ENCODE data around the gene CELF2. TPM values are rescaled to one million over a fixed set of nuclear protein-coding genes. Genes with fewer than 3 reads are reported as not detected.

CELF2 gene
- total RNA-seq, 1 donor: 21.9 TPM

GRCh38 chr10:11311027-11311426 is 293.4 kb downstream of the CELF2 start:
- H3K4me3 ChIP-seq (ENCODE audit: low read depth, low read length): no peak overlapping the region
- no peak for DNase-seq (ENCODE audit: low read depth)
- no peak for TF ChIP-seq CTCF (IDR thresholded peaks at IDR 0.05; ENCODE audit: insufficient read depth, low read length)

- no peak for TF ChIP-seq CTCF (IDR thresholded peaks at IDR 0.05; ENCODE audit: insufficient read depth, low read length)
- no peak for DNase-seq (ENCODE audit: low read depth)
- no peak overlapping the region for H3K4me3 ChIP-seq (ENCODE audit: low read depth, low read length)
Measured at GRCh38 chr10:11313463-11313862, 295.8 kb downstream of the CELF2 start.

- no peak for DNase-seq (ENCODE audit: low read depth)
- no peak for TF ChIP-seq CTCF (IDR thresholded peaks at IDR 0.05; ENCODE audit: insufficient read depth, low read length)
- H3K4me3 ChIP-seq (ENCODE audit: low read depth, low read length): no peak overlapping the region
Measured at GRCh38 chr10:11317936-11318670, 300.4 kb downstream of the CELF2 start.

GRCh38 chr10:11318826-11319598 is 301.3 kb downstream of the CELF2 start:
- TF ChIP-seq CTCF (IDR thresholded peaks at IDR 0.05; ENCODE audit: insufficient read depth, low read length): no peak
- no peak overlapping the region for H3K4me3 ChIP-seq (ENCODE audit: low read depth, low read length)
- no peak for DNase-seq (ENCODE audit: low read depth)

GRCh38 chr10:11319990-11320602 is 302.4 kb downstream of the CELF2 start:
- DNase-seq (ENCODE audit: low read depth): no peak
- no peak for TF ChIP-seq CTCF (IDR thresholded peaks at IDR 0.05; ENCODE audit: insufficient read depth, low read length)
- H3K4me3 ChIP-seq (ENCODE audit: low read depth, low read length): no peak overlapping the region

GRCh38 chr10:11320809-11321520 is 303.3 kb downstream of the CELF2 start:
- DNase-seq (ENCODE audit: low read depth): no peak
- TF ChIP-seq CTCF (IDR thresholded peaks at IDR 0.05; ENCODE audit: insufficient read depth, low read length): no peak
- no peak overlapping the region for H3K4me3 ChIP-seq (ENCODE audit: low read depth, low read length)

All from fibroblast of the aortic adventitia (primary cell).